Neuronal stem cell (in vitro differentiated cells): ENCODE results near the gene VAPB.

Source experiments
- DNase-seq: peaks from one replicate; pipeline ENCODE4 v3.0.0-alpha.2; 2013; ENCODE audit warnings: low spot score
- H2AFZ ChIP-seq: one replicate; pipeline ENCODE4 v1.6.1; 2013; ENCODE audit warnings: mild to moderate bottlenecking, low read length, inconsistent platforms
- H2AK5ac ChIP-seq: 2 replicates; pipeline ENCODE4 v1.6.1; 2013; ENCODE audit warnings: low read depth, mild to moderate bottlenecking, inconsistent platforms, low read length, moderate library complexity, mixed read lengths
- H2BK120ac ChIP-seq: 2 replicates; pipeline ENCODE4 v1.6.1; 2013; ENCODE audit warnings: low read depth, mild to moderate bottlenecking, inconsistent platforms, low read length, moderate library complexity, mixed read lengths
- H2BK12ac ChIP-seq: one replicate; pipeline ENCODE4 v1.6.1; 2013; ENCODE audit warnings: low read length, inconsistent platforms
- H2BK15ac ChIP-seq: 2 replicates; pipeline ENCODE4 v1.6.1; 2013; ENCODE audit warnings: mild to moderate bottlenecking, low read length, inconsistent platforms, mixed read lengths
- H2BK5ac ChIP-seq: one replicate; pipeline ENCODE4 v1.6.1; 2013; ENCODE audit warnings: inconsistent platforms, mild to moderate bottlenecking, low read length, moderate library complexity
- H3K14ac ChIP-seq: one replicate; pipeline ENCODE4 v1.6.1; 2013; ENCODE audit warnings: low read length, inconsistent platforms
- H3K18ac ChIP-seq: 2 replicates; pipeline ENCODE4 v1.6.1; 2013; ENCODE audit warnings: low read length, inconsistent platforms
- H3K23ac ChIP-seq: 2 replicates; pipeline ENCODE4 v1.6.1; 2013; ENCODE audit warnings: low read depth, mild to moderate bottlenecking, mixed read lengths, low read length, inconsistent platforms; ENCODE audit not compliant: poor library complexity
- H3K27ac ChIP-seq: replicated peaks from 3 replicates; pipeline ENCODE4 v1.5.1; 2013; ENCODE audit warnings: low read length, inconsistent platforms
- H3K27me3 ChIP-seq, 3 experiments: 2 replicates each; pipeline ENCODE4 v1.6.1; 2013; ENCODE audit warnings: low read length in 3 of 3, mild to moderate bottlenecking in 2 of 3, inconsistent platforms in 1 of 3, low read depth in 1 of 3, mixed read lengths in 1 of 3, moderate library complexity in 1 of 3; ENCODE audit not compliant: control insufficient read depth in 3 of 3, insufficient read depth in 3 of 3
- H3K36me3 ChIP-seq, 2 donors: replicated peaks in 1 of 2; 2 replicates each; pipeline ENCODE4 v1.6.1; 2013; ENCODE audit warnings: low read length in 2 of 2; ENCODE audit not compliant: control insufficient read depth in 2 of 2, insufficient read depth in 2 of 2
- H3K4ac ChIP-seq: 2 replicates; pipeline ENCODE4 v1.6.1; 2013; ENCODE audit warnings: inconsistent platforms, mild to moderate bottlenecking, low read length, moderate library complexity
- H3K4me1 ChIP-seq, 2 donors: 1 replicate in 1 of 2; 2 replicates in 1 of 2; pipeline ENCODE4 v1.6.1; 2013; ENCODE audit warnings: low read length in 2 of 2, low read depth in 1 of 2; ENCODE audit not compliant: control insufficient read depth in 2 of 2, insufficient read depth in 1 of 2
- H3K4me2 ChIP-seq: one replicate; pipeline ENCODE4 v1.6.1; 2013; ENCODE audit warnings: mild to moderate bottlenecking, low read length, inconsistent platforms; ENCODE audit not compliant: insufficient read depth, poor library complexity, severe bottlenecking
- H3K4me3 ChIP-seq, 2 donors: 2 replicates each; pipeline ENCODE4 v1.5.1; 2013; ENCODE audit warnings: low read length in 2 of 2, mild to moderate bottlenecking in 2 of 2, inconsistent platforms in 1 of 2, moderate library complexity in 1 of 2
- H3K79me1 ChIP-seq: one replicate; pipeline ENCODE4 v1.6.1; 2013; ENCODE audit warnings: low read depth, mild to moderate bottlenecking, inconsistent platforms, low read length, moderate library complexity
- H3K9ac ChIP-seq: one replicate; pipeline ENCODE4 v1.6.1; 2013; ENCODE audit warnings: mild to moderate bottlenecking, low read depth, low read length, inconsistent platforms; ENCODE audit not compliant: poor library complexity
- H3K9me3 ChIP-seq, 2 donors: replicated peaks in 1 of 2; 2 replicates each; pipeline versions ENCODE3 to v1.6.1; 2013; ENCODE audit warnings: low read length in 2 of 2, mild to moderate bottlenecking in 2 of 2, inconsistent platforms in 1 of 2, low read depth in 1 of 2, mixed read lengths in 1 of 2, moderate library complexity in 1 of 2; ENCODE audit not compliant: control insufficient read depth in 2 of 2, insufficient read depth in 1 of 2
- H4K8ac ChIP-seq: one replicate; pipeline ENCODE4 v1.6.1; 2013; ENCODE audit warnings: low read depth, mild to moderate bottlenecking, inconsistent platforms, low read length, moderate library complexity
- H4K91ac ChIP-seq: one replicate; pipeline ENCODE4 v1.6.1; 2013; ENCODE audit warnings: low read length, low read depth, mild to moderate bottlenecking, inconsistent platforms; ENCODE audit not compliant: poor library complexity
- WGBS, 2 donors: extraction: QIAGEN DNeasy Blood & Tissue Kit; methylation state at CpG; one replicate each; pipeline ENCODE4 v1.1.7; 2013; ENCODE audit warnings: missing lambda C conversion rate in 2 of 2, mixed read lengths in 1 of 2; ENCODE audit not compliant: insufficient read length in 2 of 2, insufficient replicate concordance in 1 of 2; ENCODE audit errors: extremely low coverage in 2 of 2; 5-methylcytosine and 5-hydroxymethylcytosine counted together

The VAPB gene

GRCh38 chr20:58497724-58498469 is 108.9 kb downstream of the VAPB start:
- Histone ChIP-seq H4K8ac (no peak overlapping the region), H3K4me1 (peaks cover 3 to 20% of the 10 kb centered on the region in 2 donors), H2BK15ac (no peak overlapping the region), H2BK5ac (peak overlapping the region; percentile 62), H3K4me2 (no peak overlapping the region), H3K18ac (no peak overlapping the region), H3K23ac (no peak overlapping the region), H2BK120ac (no peak overlapping the region), H3K9me3 (peaks cover 3 to 8% of the 10 kb centered on the region in 2 donors), H3K4ac (no peak overlapping the region), H2AK5ac (no peak overlapping the region), H3K14ac (no peak overlapping the region), H2BK12ac (no peak overlapping the region), H3K27ac (no peak overlapping the region), H4K91ac (no peak overlapping the region), H3K9ac (no peak overlapping the region), H3K4me3 (no peak overlapping the region), H3K36me3 (no peaks in the 10 kb centered on the region), H3K27me3 (no peaks in the 10 kb centered on the region), H2AFZ (peak overlapping the region; percentile 53), H3K79me1 (no peaks in the 10 kb centered on the region)
- DNase-seq, result no peak
- no CpG with 5 or more reads among the region's 13 CpGs for WGBS, 2 donors

GRCh38 chr20:58498470-58499068 is 109.5 kb downstream of the VAPB start:
- WGBS, 2 donors, result no CpG with 5 or more reads among the region's 9 CpGs
- no peak overlapping the region for H3K4ac ChIP-seq
- no peak for DNase-seq
- no peaks in the 10 kb centered on the region for H3K27me3 ChIP-seq
- no peak overlapping the region for H2BK15ac ChIP-seq
- no peak overlapping the region for H2AFZ ChIP-seq
- H2BK120ac ChIP-seq, result no peak overlapping the region
- no peak overlapping the region for H3K9ac ChIP-seq
- no peaks in the 10 kb centered on the region for H3K79me1 ChIP-seq
- H2BK5ac ChIP-seq, result no peak overlapping the region
- no peak overlapping the region for H3K4me2 ChIP-seq
- no peaks in the 10 kb centered on the region for H3K36me3 ChIP-seq
- H3K23ac ChIP-seq, result no peak overlapping the region
- no peak overlapping the region for H2AK5ac ChIP-seq
- H3K9me3 ChIP-seq, result peaks cover 3 to 8% of the 10 kb centered on the region in 2 donors
- peaks cover 3 to 20% of the 10 kb centered on the region in 2 donors for H3K4me1 ChIP-seq
- H3K4me3 ChIP-seq, result no peak overlapping the region
- no peak overlapping the region for H3K18ac ChIP-seq
- no peak overlapping the region for H4K8ac ChIP-seq
- H3K27ac ChIP-seq, result no peak overlapping the region
- no peak overlapping the region for H3K14ac ChIP-seq
- no peak overlapping the region for H4K91ac ChIP-seq
- no peak overlapping the region for H2BK12ac ChIP-seq

- Histone ChIP-seq H2BK5ac (no peak overlapping the region), H2AFZ (no peak overlapping the region), H3K4ac (no peak overlapping the region), H3K4me2 (no peak overlapping the region), H3K79me1 (no peaks in the 10 kb centered on the region), H3K36me3 (no peaks in the 10 kb centered on the region), H3K27me3 (no peaks in the 10 kb centered on the region), H2AK5ac (no peak overlapping the region), H3K23ac (no peak overlapping the region), H3K9me3 (peaks cover 3 to 9% of the 10 kb centered on the region in 2 donors), H3K14ac (no peak overlapping the region), H2BK120ac (no peak overlapping the region), H3K18ac (no peak overlapping the region), H4K91ac (no peak overlapping the region), H2BK12ac (no peak overlapping the region), H3K4me1 (peaks cover 3 to 20% of the 10 kb centered on the region in 2 donors), H3K9ac (no peak overlapping the region), H4K8ac (no peak overlapping the region), H3K4me3 (no peak overlapping the region), H2BK15ac (no peak overlapping the region), H3K27ac (no peak overlapping the region)
- no peak for DNase-seq
- no CpG with 5 or more reads among the region's 7 CpGs for WGBS, 2 donors
These were observed 111.2 kb downstream of the VAPB start for GRCh38 chr20:58500256-58500655.
